ENCODE measurements around the gene GSTM4. TPM values are rescaled to one million over a fixed set of nuclear protein-coding genes. Genes with fewer than 3 reads are reported as not detected.
A peak's percentile ranks its signal among the peaks of the same experiment; 100 is the strongest.

The GSTM4 gene
- polyA plus RNA-seq, 1 donor from 2014 or later = 0.71 TPM

DNA sequence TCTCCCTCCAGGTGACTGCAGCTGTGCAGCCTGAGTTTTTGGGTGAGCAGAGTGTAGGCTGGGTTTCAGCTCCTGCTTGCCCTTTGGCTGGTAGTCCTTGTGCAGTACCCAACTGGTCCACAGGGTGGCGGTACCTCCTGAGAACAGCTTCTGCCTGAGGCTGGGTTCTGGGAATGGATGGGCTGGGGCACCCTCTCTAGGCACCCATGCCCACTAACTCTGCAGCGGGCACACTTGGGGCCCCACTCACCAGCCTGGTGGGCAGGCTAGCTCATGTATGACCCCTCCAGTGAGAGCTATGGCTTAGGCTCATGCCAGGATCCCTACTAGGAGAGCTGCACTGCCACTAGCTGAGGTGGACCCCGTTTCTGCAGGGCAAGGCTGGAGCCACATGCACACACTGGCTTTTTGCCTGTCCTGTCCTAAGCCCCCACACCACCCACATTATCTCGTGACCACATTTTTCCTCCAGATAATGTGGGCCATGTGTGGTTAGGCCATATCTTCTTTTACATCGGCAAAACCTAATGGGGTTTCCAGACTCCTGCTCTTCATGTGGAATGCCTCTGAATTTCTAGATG, 15.5 kb upstream of the GSTM4 start:
- no peaks in the 10 kb centered on the region for H3K9me3 ChIP-seq (ENCODE audit: low read length)
- H3K4me2 ChIP-seq (ENCODE audit: low read length) = no peak overlapping the region
- peak; percentile 74 for TF ChIP-seq SMC3 (conservative IDR thresholded peaks at IDR 0.05; ENCODE audit: poor library complexity)
- TF ChIP-seq TAF1 (IDR thresholded peaks at IDR 0.05; ENCODE audit: low read depth) = no peak
- no peak for TF ChIP-seq POLR2AphosphoS5 (IDR thresholded peaks at IDR 0.05)
- TF ChIP-seq MXI1 (conservative IDR thresholded peaks at IDR 0.05; ENCODE audit: poor library complexity, severe bottlenecking) = no peak
- no peak for TF ChIP-seq EZH2 (IDR thresholded peaks at IDR 0.05; ENCODE audit: borderline replicate concordance, insufficient read depth, low read length, poor library complexity, severe bottlenecking)
- TF ChIP-seq, protein P1, sequence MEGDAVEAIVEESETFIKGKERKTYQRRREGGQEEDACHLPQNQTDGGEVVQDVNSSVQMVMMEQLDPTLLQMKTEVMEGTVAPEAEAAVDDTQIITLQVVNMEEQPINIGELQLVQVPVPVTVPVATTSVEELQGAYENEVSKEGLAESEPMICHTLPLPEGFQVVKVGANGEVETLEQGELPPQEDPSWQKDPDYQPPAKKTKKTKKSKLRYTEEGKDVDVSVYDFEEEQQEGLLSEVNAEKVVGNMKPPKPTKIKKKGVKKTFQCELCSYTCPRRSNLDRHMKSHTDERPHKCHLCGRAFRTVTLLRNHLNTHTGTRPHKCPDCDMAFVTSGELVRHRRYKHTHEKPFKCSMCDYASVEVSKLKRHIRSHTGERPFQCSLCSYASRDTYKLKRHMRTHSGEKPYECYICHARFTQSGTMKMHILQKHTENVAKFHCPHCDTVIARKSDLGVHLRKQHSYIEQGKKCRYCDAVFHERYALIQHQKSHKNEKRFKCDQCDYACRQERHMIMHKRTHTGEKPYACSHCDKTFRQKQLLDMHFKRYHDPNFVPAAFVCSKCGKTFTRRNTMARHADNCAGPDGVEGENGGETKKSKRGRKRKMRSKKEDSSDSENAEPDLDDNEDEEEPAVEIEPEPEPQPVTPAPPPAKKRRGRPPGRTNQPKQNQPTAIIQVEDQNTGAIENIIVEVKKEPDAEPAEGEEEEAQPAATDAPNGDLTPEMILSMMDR (IDR thresholded peaks at IDR 0.05; ENCODE audit: poor library complexity, severe bottlenecking) = peak; percentile 73
- TF ChIP-seq RAD21 (conservative IDR thresholded peaks at IDR 0.05) = peak; percentile 62
- TF ChIP-seq, protein P2, sequence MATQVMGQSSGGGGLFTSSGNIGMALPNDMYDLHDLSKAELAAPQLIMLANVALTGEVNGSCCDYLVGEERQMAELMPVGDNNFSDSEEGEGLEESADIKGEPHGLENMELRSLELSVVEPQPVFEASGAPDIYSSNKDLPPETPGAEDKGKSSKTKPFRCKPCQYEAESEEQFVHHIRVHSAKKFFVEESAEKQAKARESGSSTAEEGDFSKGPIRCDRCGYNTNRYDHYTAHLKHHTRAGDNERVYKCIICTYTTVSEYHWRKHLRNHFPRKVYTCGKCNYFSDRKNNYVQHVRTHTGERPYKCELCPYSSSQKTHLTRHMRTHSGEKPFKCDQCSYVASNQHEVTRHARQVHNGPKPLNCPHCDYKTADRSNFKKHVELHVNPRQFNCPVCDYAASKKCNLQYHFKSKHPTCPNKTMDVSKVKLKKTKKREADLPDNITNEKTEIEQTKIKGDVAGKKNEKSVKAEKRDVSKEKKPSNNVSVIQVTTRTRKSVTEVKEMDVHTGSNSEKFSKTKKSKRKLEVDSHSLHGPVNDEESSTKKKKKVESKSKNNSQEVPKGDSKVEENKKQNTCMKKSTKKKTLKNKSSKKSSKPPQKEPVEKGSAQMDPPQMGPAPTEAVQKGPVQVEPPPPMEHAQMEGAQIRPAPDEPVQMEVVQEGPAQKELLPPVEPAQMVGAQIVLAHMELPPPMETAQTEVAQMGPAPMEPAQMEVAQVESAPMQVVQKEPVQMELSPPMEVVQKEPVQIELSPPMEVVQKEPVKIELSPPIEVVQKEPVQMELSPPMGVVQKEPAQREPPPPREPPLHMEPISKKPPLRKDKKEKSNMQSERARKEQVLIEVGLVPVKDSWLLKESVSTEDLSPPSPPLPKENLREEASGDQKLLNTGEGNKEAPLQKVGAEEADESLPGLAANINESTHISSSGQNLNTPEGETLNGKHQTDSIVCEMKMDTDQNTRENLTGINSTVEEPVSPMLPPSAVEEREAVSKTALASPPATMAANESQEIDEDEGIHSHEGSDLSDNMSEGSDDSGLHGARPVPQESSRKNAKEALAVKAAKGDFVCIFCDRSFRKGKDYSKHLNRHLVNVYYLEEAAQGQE (IDR thresholded peaks at IDR 0.05; ENCODE audit: borderline replicate concordance) = no peak
- TF ChIP-seq EP300 (conservative IDR thresholded peaks at IDR 0.05; ENCODE audit: poor library complexity, severe bottlenecking) = no peak
- no peak overlapping the region for H3K4me3 ChIP-seq (ENCODE audit: low read length)
- H2AFZ ChIP-seq (ENCODE audit: low read depth, low read length) = no peak overlapping the region
- H3K36me3 ChIP-seq (ENCODE audit: insufficient read depth, low read length) = no peaks in the 10 kb centered on the region
- H3K9ac ChIP-seq (ENCODE audit: low read length) = no peak overlapping the region
- no peak overlapping the region for H3K27ac ChIP-seq (ENCODE audit: low read length)
- no peaks in the 10 kb centered on the region for H3K9me2 ChIP-seq (ENCODE audit: insufficient read depth, low read length)
- no peaks in the 10 kb centered on the region for H3K79me2 ChIP-seq (replicated peaks; ENCODE audit: insufficient read depth, low read length)
- no peaks in the 10 kb centered on the region for H4K20me1 ChIP-seq (ENCODE audit: insufficient read depth)
- H3K27me3 ChIP-seq (ENCODE audit: insufficient read depth, low read depth, low read length) = no peaks in the 10 kb centered on the region
- H3F3A ChIP-seq (ENCODE audit: insufficient read depth, low read length, poor library complexity, severe bottlenecking) = no peaks in the 10 kb centered on the region

GRCh38 chr1:109641078-109641740, 14.7 kb upstream of the GSTM4 start:
- Histone ChIP-seq H3K4me2 (ENCODE audit: low read length) (no peak overlapping the region), H4K20me1 (ENCODE audit: insufficient read depth) (no peaks in the 10 kb centered on the region), H3K4me3 (ENCODE audit: low read length) (no peak overlapping the region), H3K79me2 (replicated peaks; ENCODE audit: insufficient read depth, low read length) (no peaks in the 10 kb centered on the region), H3K36me3 (ENCODE audit: insufficient read depth, low read length) (no peaks in the 10 kb centered on the region), H3K9me3 (ENCODE audit: low read length) (no peaks in the 10 kb centered on the region), H3F3A (ENCODE audit: insufficient read depth, low read length, poor library complexity, severe bottlenecking) (no peaks in the 10 kb centered on the region), H2AFZ (ENCODE audit: low read depth, low read length) (no peak overlapping the region), H3K27me3 (ENCODE audit: insufficient read depth, low read depth, low read length) (no peaks in the 10 kb centered on the region), H3K27ac (ENCODE audit: low read length) (no peak overlapping the region), H3K9ac (ENCODE audit: low read length) (no peak overlapping the region), H3K9me2 (ENCODE audit: insufficient read depth, low read length) (no peaks in the 10 kb centered on the region)
- TF ChIP-seq SMC3 (conservative IDR thresholded peaks at IDR 0.05; ENCODE audit: poor library complexity) = no peak
- no peak for TF ChIP-seq RAD21 (conservative IDR thresholded peaks at IDR 0.05)
- no peak for TF ChIP-seq MXI1 (conservative IDR thresholded peaks at IDR 0.05; ENCODE audit: poor library complexity, severe bottlenecking)
- TF ChIP-seq EP300 (conservative IDR thresholded peaks at IDR 0.05; ENCODE audit: poor library complexity, severe bottlenecking) = no peak
- no peak for TF ChIP-seq POLR2AphosphoS5 (IDR thresholded peaks at IDR 0.05)
